HG03520 (cell line): Measurements from ENCODE around the gene ADRM1.
A peak's percentile ranks its signal among the peaks of the same experiment; 100 is the strongest.

Source experiments
- ATAC-seq: cut with Tn5 transposase; IDR thresholded peaks from one replicate; pipeline ENCODE4 v1.9.1; 2021; ENCODE audit warnings: mild to moderate bottlenecking, moderate library complexity; ENCODE audit not compliant: unreplicated experiment

Gene ADRM1

DNA sequence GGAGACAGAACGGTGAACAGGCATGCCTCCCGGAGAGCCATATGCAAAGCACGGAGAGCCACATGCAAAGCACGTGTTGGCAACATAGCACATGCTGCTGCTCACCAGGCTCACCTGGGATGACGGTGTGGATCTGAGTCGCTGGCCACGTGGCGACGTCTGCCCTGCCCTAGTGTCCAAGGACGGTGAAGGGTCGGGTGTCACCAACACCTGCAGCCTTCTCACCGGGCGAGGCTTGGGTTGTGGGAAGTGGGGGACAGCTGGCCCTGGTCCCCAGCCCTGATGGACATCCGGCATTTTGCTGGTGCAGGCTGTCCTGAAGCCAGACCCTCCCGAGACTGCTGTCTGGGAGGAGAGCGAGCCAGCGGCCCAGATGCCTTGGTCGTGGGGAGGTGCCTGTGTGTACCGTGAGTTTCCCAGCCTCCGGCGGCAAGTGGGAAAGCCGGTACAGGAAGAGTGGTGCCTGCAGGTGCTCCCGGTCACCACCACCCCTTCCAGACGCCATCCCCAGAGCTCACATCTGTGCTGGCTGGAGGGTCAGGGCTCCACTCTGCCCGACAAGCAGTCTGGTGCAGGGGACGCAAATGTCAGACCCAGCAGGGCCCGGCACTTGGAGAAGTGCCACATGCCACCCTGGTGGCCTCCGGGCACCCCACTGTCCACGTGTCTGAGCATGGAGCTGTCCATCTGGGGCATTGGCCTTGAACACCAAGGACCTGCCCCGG, 5.9 kb upstream of the ADRM1 start:
- no peak for ATAC-seq

GRCh38 chr20:62297449-62298227, 5.2 kb upstream of the ADRM1 start:
- no peak for ATAC-seq

- ATAC-seq = no peak
Observed at GRCh38 chr20:62298577-62299249, 4.1 kb upstream of the ADRM1 start.

- no peak for ATAC-seq
Observed at GRCh38 chr20:62299666-62300236, 3.0 kb upstream of the ADRM1 start.

DNA sequence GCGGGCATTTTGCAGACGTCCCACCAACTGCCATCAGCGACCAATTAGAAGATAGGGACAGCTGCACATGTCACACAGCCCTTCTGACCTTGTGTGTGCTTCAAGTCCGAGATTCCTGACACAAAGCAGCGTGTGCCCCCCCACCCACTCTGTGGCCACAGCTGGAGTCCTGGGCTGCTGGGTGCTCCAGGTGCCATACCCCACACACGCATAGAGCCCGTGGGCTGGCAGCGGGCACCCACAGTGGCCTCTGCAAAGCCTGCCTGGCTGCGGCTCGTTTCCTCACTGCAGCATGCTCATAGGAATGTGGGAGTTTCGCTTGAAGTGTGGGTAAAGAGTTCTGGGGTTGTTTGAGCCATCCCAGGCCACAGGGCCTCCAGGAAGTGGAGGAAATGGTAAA, 2.5 kb upstream of the ADRM1 start:
- ATAC-seq = no peak

GRCh38 chr20:62301111-62301668, 1.6 kb upstream of the ADRM1 start:
- ATAC-seq = no peak

GRCh38 chr20:62301773-62302340, 940 bp upstream of the ADRM1 start:
- ATAC-seq = peak; percentile 31

DNA sequence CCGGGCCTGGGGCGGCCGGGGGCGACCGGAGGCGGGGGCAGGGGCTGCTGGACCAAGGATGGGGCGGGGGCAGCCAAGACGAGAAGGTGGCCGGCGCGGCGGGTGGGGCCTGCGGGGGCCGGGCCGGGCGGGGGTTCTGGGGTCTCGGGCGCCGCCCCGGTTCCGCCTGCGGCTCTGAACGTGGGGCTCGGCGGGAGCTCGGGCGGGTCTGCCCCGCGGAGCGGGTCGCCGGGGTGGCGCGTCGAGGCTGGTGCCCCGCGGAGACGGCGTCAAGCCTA, 204 bp downstream of the ADRM1 start:
- ATAC-seq = no peak

DNA sequence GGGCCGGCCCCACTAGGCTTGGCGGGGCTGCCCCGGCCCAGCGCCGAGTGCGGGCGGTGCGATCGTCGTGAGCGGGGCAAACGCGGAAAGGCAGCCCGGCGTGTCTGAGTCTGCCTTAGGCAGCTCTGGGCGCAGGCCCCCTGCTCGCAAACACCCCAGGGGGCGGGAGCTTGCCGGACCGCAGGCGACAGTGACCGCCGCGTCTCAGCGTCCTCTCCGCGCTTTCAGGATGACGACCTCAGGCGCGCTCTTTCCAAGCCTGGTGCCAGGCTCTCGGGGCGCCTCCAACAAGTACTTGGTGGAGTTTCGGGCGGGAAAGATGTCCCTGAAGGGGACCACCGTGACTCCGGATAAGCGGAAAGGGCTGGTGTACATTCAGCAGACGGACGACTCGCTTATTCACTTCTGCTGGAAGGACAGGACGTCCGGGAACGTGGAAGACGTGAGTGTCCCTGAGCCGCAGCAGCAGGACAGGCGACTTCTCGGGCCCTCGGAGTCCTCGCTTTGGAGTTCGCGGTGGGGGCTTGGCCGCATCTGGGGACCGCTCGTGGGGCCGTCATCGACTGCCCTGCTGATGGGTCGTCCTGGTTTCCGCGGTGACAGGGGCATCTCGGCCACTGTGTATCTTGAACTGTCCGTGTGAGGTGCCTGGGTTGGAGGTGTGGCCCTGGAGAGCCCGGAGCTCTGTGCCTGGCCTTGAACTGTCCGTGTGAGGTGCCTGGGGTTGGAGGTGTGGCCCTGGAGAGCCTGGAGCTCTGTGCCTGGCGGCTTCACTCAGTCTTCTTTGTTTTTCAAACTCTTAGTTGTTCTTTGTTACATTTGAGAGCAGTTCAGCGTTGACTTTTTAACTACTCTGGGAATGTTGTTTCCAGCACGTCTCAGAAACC, 786 bp downstream of the ADRM1 start:
- ATAC-seq = no peak

- ATAC-seq = no peak
Observed at GRCh38 chr20:62304331-62305148, 1.7 kb downstream of the ADRM1 start.

GRCh38 chr20:62305149-62305764, 2.5 kb downstream of the ADRM1 start:
- no peak for ATAC-seq

GRCh38 chr20:62305765-62306413, 3.1 kb downstream of the ADRM1 start:
- no peak for ATAC-seq

GRCh38 chr20:62306414-62307187, 3.8 kb downstream of the ADRM1 start:
- ATAC-seq = no peak

DNA sequence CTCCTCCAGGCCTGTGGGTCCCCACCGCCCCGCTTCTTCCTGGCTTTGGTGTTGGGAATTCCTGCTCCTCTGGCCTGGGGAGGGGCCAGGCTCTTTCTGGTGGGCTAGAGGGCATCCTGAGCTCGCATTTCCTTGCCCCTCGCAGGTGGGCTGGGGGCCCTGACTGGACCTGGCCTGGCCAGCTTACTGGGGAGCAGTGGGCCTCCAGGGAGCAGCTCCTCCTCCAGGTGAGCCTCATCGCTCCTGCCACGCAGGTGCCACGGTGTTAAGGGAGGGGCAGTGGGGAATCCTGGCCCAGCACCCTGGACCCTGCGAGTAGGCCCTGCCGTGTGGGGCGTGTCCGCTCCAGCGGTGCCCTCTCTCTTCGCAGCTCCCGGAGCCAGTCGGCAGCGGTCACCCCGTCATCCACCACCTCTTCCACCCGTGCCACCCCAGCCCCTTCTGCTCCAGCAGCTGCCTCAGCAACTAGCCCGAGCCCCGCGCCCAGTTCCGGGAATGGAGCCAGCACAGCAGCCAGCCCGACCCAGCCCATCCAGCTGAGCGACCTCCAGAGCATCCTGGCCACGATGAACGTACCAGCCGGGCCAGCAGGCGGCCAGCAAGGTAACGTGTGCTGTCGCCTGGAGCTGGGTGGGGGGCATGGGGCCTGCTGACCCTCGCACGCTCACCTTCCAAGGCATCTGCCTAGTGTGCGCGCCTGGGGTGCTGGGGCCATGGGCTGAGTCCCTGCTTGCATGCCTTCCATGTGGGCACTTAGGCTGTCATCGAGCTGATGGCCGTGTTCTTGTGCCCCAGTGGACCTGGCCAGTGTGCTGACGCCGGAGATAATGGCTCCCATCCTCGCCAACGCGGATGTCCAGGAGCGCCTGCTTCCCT, 4.7 kb downstream of the ADRM1 start:
- no peak for ATAC-seq

DNA sequence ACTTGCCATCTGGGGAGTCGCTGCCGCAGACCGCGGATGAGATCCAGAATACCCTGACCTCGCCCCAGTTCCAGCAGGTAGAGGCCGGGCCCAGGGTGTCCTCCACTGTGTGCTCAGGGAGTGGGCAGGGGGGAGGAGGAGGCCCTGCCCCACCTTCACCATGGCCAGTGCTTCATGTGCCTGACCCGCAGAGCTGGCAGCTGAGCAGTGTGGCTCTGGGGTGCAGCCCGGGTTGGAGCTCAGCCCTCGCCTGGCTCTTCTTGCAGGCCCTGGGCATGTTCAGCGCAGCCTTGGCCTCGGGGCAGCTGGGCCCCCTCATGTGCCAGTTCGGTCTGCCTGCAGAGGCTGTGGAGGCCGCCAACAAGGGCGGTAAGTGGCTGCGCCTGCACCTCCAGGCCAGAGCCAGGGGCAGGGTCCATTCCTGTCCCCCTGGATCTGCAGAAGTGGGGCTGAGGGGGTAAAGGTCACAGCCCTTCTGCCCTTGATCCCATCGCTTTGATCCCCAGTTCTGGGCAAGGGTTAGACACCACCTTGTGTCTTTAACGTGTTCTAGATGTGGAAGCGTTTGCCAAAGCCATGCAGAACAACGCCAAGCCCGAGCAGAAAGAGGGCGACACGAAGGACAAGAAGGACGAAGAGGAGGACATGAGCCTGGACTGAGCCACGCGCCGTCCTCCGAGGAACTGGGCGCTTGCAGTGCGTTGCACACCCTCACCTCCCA, 5.5 kb downstream of the ADRM1 start:
- no peak for ATAC-seq
